NT2/D1 (cell line): ENCODE data around the gene MYO1E.

ENCODE experiments used
- SUZ12 ChIP-seq: IDR thresholded peaks from 2 replicates; pipeline ENCODE4 v1.6.1; 2011; ENCODE audit not compliant: insufficient read length, insufficient read depth; ENCODE audit errors: extremely low read depth
- ZNF274 ChIP-seq: IDR thresholded peaks from 2 replicates; pipeline ENCODE4 v1.6.1; 2011; ENCODE audit warnings: mild to moderate bottlenecking, low read depth, low read length

GRCh38 chr15:59388670-59389069 lies 16.0 kb upstream of the MYO1E start:
- TF ChIP-seq ZNF274 (no peak), SUZ12 (no peak)
